ENCODE results near the gene GSTO2.
A peak's percentile ranks its signal among the peaks of the same experiment; 100 is the strongest.

Gene GSTO2

GRCh38 chr10:104273899-104274575 is 5.1 kb downstream of the GSTO2 start:
- no peaks in the 10 kb centered on the region for H3K36me3 ChIP-seq (ENCODE audit: control insufficient read depth in 2 of 2, insufficient read depth in 1 of 2, low read length in 2 of 2)
- TF ChIP-seq ZNF394 (tag by site-specific recombination; IDR thresholded peaks at IDR 0.05; ENCODE audit: borderline replicate concordance) (no peak), ZBTB8A (tag by site-specific recombination; IDR thresholded peaks at IDR 0.05) (no peak), ZNF140 (tag by site-specific recombination; IDR thresholded peaks at IDR 0.05) (no peak), GLI4 (tag by site-specific recombination; IDR thresholded peaks at IDR 0.05) (no peak), ZNF391 (tag by site-specific recombination; IDR thresholded peaks at IDR 0.05; ENCODE audit: borderline replicate concordance, low read depth) (no peak), ZNF654 (tag by site-specific recombination; IDR thresholded peaks at IDR 0.05; ENCODE audit: low read depth) (no peak), ZNF600 (tag by site-specific recombination; IDR thresholded peaks at IDR 0.05) (no peak), ZBTB1 (tag by site-specific recombination; IDR thresholded peaks at IDR 0.05) (no peak), ZNF776 (tag by site-specific recombination; IDR thresholded peaks at IDR 0.05; ENCODE audit: borderline replicate concordance) (no peak), ZBTB6 (tag by site-specific recombination; IDR thresholded peaks at IDR 0.05) (no peak), ZBTB20 (tag by site-specific recombination; IDR thresholded peaks at IDR 0.05) (no peak), ZNF112 (tag by site-specific recombination; IDR thresholded peaks at IDR 0.05) (no peak), ZNF426 (tag by site-specific recombination; IDR thresholded peaks at IDR 0.05) (no peak), ZNF792 (tag by site-specific recombination; IDR thresholded peaks at IDR 0.05) (no peak), ZNF221 (tag by site-specific recombination; IDR thresholded peaks at IDR 0.05; ENCODE audit: borderline replicate concordance) (no peak), PRDM6 (tag by site-specific recombination; IDR thresholded peaks at IDR 0.05) (no peak), KLF7 (tag by site-specific recombination; IDR thresholded peaks at IDR 0.05; ENCODE audit: borderline replicate concordance) (no peak), SP3 (tag by site-specific recombination; IDR thresholded peaks at IDR 0.05) (no peak), ZNF19 (tag by site-specific recombination; IDR thresholded peaks at IDR 0.05; ENCODE audit: low read depth) (no peak), ZNF354C (tag by site-specific recombination; IDR thresholded peaks at IDR 0.05; ENCODE audit: borderline replicate concordance, low read depth) (no peak)
- POLR2A ChIA-PET, result interaction anchor here (0.7 to 1.9 kb wide), 4 partner anchors 19 to 426 kb away, joined by 3 to 9 read pairs (median 3); partner anchors contain the start of genes GSTO1 and ITPRIP
- 0 out of 2 replicates have a peak, but pooled peaks cover 2% of the 10 kb centered on the region for H3K4me1 ChIP-seq (ENCODE audit: control insufficient read depth, insufficient read depth, low read length)
- CTCF ChIA-PET, result interaction anchor here (0.6 to 11.7 kb wide), 34 partner anchors 9 to 561 kb away, joined by 3 to 202 read pairs (median 5); partner anchors contain the start of genes CFAP58, GSTO1 and ITPRIP
- no peaks in the 10 kb centered on the region for H3K9me3 ChIP-seq (ENCODE audit: control insufficient read depth, insufficient read depth, low read depth, low read length)
- no peak overlapping the region for H3K4me3 ChIP-seq (ENCODE audit: low read depth, low read length)
- H3K27ac ChIP-seq (ENCODE audit: extremely low read depth, low read depth, low read length), result no peak overlapping the region

- Histone ChIP-seq H3K9me3 (ENCODE audit: control insufficient read depth, insufficient read depth, low read depth, low read length) (no peaks in the 10 kb centered on the region), H3K27ac (ENCODE audit: extremely low read depth, low read depth, low read length) (no peak overlapping the region), H3K36me3 (ENCODE audit: control insufficient read depth in 2 of 2, insufficient read depth in 1 of 2, low read length in 2 of 2) (no peaks in the 10 kb centered on the region), H3K4me3 (ENCODE audit: low read depth, low read length) (peak overlapping the region; percentile 33), H3K4me1 (ENCODE audit: control insufficient read depth, insufficient read depth, low read length) (no peaks in the 10 kb centered on the region)
- POLR2A ChIA-PET, result interaction anchor here (0.7 to 1.9 kb wide), 4 partner anchors 20 to 427 kb away, joined by 3 to 9 read pairs (median 3); partner anchors contain the start of genes GSTO1 and ITPRIP
- CTCF ChIA-PET, result interaction anchor here (0.6 to 11.7 kb wide), 35 partner anchors 8 to 401 kb away, joined by 3 to 202 read pairs (median 5); partner anchors contain the start of genes CFAP58, GSTO1 and ITPRIP
- TF ChIP-seq MZF1 (tag by site-specific recombination; IDR thresholded peaks at IDR 0.05; ENCODE audit: borderline replicate concordance) (peak; percentile 60; the same call in 1 of the 2 replicates), OSR2 (tag by site-specific recombination; IDR thresholded peaks at IDR 0.05) (no peak), GLIS2 (tag by site-specific recombination; IDR thresholded peaks at IDR 0.05) (peak; percentile 67), GLI2 (tag by site-specific recombination; IDR thresholded peaks at IDR 0.05; ENCODE audit: borderline replicate concordance, low read depth) (no peak), ZNF473 (tag by site-specific recombination; IDR thresholded peaks at IDR 0.05) (no peak), ZNF521 (tag by site-specific recombination; IDR thresholded peaks at IDR 0.05) (no peak), ZNF239 (tag by site-specific recombination; IDR thresholded peaks at IDR 0.05) (no peak), ZBTB21 (tag by site-specific recombination; IDR thresholded peaks at IDR 0.05) (no peak), ZNF585B (tag by site-specific recombination; IDR thresholded peaks at IDR 0.05) (no peak), KLF1 (tag by site-specific recombination; IDR thresholded peaks at IDR 0.05) (no peak), ZNF654 (tag by site-specific recombination; IDR thresholded peaks at IDR 0.05; ENCODE audit: low read depth) (peak; percentile 33), ZNF768 (tag by site-specific recombination; IDR thresholded peaks at IDR 0.05) (no peak)
Observed at GRCh38 chr10:104274762-104275721, 6.1 kb downstream of the GSTO2 start.
